GM18867 (cell line): ENCODE data around the gene GRIK3.
"Not testable (repeated sequence)": the region's sequence is repeated elsewhere in the genome, so short reads cannot be mapped to it uniquely, and the experiment has no call there.

ENCODE experiments used
- ATAC-seq: cut with Tn5 transposase; IDR thresholded peaks from one replicate; pipeline ENCODE4 v1.9.1; 2021; ENCODE audit warnings: mild to moderate bottlenecking, moderate library complexity; ENCODE audit not compliant: unreplicated experiment

Gene GRIK3

GRCh38 chr1:36771240-36771639, 263.1 kb downstream of the GRIK3 start:
- no peak for ATAC-seq

DNA sequence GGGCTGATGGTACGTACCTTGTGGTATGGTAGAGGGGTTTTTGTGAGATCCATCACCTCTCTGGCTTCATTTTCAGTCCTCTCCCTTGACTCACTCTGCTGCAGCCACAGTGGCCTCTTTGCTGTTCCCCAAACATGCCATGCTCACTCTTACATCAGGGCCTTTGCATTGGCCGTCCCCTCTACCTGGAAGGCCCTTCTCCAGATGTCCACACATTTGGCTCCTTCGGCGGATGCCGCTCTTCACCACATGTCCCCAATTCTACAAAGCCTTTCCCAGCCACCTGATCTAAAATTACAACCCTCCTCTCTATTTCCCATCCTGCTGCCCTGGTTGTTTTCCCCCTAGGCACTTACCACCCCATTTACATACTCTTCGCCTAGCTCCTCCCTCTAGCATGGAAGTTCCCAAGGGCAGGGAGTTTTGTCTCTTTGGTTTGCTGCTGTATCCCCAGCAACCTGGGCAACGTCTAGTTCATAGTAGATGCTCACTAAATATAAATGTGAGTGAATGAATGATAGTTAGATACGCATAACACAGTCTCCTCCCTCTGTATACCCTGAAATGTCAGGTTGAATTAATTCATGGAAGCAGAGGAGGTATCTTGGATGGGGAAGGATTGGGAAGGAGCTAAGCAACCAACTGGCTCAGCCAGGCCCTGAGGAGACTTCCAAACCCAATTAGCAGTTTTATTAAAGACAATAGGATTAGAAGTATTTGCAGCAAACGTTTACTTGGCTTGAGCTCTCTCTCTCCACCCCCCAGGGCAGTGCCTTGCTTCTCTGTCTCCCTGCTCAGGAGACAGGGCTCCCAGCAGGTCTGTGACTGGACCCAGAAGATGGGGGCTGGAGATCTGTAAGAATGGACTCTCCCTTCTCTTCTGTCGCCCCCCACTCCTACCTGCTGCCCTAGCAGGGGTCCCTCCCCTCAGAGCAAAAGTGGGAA, 264.2 kb downstream of the GRIK3 start:
- no peak for ATAC-seq

DNA sequence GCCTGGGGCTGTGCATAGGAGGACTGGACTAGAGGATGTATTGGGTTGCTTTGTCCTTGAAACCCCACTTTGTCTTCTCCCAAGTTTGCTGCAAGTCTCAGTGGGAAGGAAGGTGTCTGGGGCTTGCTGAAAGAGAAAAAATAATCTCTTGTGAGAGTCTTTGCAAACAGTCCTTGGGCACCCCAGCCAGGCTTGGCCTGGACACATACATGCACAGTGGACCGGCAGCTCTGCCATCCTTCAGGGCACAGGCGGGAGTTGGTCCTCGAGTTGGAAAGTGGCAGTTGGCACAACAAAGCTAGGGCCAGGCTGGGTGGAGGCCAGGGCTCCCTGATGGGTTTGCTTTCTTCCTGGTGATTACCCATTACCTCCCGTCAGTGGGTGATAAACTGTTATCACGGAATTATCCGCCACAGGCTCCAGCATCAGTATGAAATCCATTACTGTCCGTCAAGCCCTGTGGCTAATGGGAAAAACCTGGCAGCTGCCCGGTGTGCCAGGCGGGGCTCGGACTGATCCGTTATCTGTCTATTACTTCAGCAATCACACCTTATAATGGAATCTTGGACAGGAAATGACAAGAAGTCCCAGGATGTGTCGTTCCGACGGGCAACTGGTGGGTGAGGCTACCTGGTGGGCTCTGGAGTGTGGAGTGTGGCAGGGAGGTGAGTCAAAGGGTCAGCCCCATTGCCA, 265.7 kb downstream of the GRIK3 start:
- ATAC-seq: no peak

GRCh38 chr1:36767429-36767828, 266.9 kb downstream of the GRIK3 start:
- not testable (repeated sequence) for ATAC-seq

GRCh38 chr1:36766481-36766880, 267.8 kb downstream of the GRIK3 start:
- ATAC-seq: no peak

DNA sequence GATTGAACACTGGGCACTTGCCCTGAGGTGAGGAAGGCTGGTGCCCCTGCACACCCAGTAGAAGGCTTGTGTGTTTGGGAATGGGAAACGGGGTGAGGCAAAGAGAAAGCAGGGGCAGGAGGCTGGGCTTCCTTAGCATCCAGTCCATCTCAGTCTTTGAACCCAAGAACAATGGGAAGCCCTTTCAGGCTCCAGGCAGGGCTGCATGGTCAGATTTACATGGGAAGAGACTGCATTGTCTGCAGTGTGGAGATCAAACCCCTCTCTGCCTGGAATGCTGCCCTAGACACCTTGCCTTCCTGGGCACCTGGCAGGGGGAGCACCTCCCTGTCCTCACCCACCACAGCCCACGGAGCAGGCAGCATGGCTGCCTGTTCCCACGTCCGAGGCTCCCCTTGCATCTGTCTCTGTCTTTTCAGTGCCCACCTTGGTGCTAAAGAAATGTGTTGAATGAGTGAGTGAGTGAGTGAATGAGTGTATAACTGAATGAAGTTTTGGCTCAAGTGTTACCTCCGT, 268.5 kb downstream of the GRIK3 start:
- no peak for ATAC-seq

DNA sequence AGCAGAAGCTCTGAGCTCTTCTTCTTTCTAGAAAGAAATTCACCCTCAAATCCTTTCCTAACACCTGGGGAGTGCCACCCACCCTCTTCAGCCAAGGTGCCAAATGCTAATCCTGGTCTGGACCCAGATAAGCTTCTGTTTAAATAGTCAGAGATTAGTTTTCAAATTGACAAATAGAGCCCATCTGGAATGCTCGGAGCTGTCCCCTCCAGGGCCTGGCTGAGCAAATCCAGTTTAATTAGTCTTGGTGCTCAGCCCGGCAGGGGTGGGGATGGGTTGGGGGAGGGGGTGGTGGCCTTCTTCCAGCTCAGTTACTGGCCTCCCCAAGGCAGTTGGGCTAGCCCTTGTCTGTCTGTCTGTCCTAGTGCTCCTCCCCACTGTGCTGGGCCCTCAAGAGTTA, 269.5 kb downstream of the GRIK3 start:
- ATAC-seq: no peak

GRCh38 chr1:36763771-36764170, 270.5 kb downstream of the GRIK3 start:
- ATAC-seq: no peak

DNA sequence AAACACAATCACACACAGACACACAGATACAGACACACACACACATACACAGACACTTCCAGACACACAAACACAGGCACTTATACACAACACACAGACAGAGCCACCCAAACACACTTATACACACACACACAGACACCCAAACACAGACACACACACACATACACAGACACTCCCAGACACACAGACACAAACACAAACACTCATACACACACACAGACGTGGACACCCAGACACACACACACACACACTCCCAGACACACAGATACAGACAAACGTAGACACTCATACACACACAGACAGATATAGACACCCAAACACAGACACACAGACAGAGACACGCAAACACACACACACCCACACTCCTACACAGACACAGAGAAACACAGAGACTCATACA, 272.1 kb downstream of the GRIK3 start:
- ATAC-seq: no peak

GRCh38 chr1:36761113-36761512, 273.2 kb downstream of the GRIK3 start:
- ATAC-seq: no peak

DNA sequence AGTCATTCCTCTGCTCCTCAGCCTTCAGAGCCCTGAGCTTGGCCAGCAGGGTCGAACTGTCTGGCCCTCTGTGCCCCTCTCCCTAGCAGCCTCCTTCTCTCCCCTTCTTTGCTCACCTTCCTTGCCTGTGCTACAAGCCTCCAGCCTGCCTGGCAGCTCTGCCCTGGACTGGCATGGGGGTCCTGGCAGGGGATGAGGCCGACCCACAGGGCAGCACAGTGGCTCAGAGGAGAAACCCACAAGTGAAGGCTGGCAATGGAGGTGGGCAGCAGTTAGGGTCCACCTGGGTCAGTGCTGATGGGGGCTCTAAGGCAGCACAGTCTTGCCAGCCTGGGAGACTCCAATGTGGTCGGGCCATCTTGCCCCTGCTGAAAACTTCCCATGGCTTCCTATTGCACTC, 274.2 kb downstream of the GRIK3 start:
- no peak for ATAC-seq

DNA sequence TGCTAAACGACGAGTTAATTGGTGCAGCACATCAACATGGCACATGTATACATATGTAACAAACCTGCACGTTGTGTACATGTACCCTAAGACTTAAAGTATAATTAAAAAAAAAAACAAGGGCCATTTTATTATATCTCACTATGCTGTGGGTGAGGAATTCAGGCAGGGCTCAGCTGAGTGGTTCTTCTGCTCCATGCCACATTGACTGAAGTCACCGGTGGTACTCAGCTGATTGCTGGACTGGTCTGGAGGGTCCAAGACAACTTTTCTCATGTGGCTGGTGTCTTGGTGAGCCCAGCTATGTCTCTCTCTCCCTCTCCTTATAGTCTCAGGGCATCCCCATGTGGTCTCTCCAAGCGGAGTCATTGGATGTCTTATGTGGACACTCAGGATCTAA, 275.0 kb downstream of the GRIK3 start:
- ATAC-seq: no peak

DNA sequence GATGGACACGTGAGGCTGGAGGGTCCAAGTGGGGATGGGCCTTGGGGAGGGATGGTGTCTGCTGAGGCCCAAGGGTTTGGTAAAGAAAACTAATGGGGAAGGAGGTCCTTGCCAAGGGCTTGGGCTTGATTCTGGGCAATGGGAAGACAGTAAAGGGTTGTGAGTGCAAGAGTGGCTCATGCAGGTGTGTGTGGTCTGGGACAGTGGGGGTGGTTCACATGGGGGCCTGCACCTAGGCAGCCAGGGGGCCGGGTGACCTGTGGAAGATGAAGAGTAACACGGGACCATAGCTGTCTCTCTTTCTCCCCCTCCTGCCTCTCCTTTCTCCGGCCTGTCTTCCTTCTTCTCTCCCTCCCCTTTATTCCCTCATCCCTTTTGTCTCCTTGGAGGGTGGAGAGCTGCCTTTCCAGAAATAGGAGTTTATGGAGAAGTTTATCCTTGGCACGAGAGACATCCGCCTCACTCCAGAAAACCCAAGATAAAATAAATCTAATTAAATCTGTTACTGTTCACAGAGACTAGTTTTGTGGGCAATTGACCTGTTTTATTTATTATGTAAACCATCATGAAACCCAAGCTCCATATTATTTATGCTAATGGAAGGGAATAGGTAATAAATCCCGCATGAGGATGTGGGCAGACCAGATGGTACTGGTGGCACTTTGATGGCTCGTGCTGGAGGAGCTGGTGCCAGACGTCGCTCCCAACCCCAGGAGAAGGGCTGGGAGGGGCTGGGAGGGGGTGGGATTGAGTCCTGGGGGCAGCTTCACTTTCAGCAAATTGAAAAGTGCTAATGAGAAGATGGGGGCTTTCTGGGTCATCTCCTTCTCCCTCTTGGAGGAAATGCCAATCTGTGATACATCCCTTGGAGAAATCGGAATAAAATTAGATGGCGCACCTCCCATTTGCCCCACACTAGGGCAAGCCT, 278.7 kb downstream of the GRIK3 start:
- no peak for ATAC-seq

DNA sequence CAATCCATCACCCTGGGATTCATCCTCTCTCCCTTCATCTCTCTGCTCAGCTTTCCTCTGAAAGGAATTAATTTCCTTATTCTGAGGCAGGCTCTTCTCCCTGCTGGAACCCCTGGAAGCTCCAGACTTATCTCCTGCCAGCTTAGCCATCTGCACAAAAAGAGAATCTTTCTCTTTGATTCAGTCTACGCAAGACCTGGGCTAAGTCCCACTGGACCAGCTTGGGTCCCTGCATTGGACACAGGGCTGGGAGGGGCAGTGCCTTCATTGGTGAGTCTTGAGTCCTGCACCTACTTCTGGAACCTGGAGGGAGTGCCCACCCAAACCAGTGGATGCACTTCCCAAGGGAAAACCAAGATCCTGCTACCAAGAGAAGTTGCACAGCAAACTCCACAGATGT, 279.9 kb downstream of the GRIK3 start:
- no peak for ATAC-seq

- no peak for ATAC-seq
These were observed 280.9 kb downstream of the GRIK3 start for GRCh38 chr1:36753451-36753850.

DNA sequence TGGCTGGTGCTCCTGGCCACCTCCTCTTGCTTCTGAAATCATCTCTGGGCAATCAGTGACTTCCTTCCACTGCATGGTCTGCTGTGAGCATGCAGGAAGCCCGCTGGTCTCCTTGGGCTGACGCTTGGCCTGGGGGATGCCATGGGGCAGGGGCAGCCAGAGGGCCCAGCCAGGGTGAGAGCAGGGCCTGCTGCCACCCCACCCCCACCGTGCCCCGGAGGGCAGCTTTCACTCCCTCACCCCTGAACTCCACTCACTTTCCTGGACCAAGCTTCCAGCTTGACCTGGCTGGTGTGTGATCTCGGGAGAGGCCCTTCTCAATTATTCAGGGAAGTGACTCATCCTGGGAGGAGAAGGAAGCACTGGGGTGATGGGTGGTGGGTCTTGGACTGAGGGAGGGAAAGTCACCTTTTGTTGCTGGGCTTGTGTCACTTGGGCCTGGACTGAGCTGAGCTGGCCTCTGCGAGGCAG, 281.4 kb downstream of the GRIK3 start:
- no peak for ATAC-seq

DNA sequence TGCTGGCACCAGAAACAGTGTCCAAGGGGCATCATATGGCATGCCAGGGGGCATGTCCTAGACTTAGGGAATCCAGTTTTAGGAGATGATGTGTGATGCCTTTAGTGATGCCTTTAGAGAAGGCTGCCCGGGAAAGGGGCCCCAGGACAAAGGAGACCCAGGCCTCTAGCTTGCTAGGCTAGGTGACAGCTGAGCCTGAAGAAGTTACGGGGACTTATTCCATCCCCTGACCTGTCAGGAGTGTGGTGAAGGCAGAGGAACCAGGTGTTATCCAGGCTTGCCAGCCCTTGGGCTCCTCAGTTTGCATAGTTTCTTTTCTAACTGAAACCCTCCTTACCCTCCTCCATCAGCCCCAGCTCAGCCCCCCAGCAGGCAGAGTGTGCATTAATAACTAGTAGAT, 281.9 kb downstream of the GRIK3 start:
- no peak for ATAC-seq

DNA sequence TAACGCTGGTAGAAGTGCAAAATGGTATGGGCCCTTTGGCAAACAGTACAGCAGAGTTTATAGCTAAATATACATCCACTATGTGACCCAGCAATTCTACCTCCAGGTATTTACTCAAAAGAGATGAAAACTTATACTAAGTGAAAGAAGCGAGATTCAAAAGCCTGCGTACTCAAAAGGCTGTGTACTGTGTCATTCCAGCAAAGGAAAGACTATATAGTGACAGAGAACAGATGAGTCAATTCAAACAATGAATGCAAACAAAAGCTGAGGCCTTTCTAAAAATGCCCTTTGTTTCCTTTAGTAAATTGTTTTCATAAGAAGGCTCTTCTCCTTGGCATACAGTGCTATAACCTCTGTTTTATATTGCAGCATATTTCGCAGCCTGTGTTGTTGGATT, 282.8 kb downstream of the GRIK3 start:
- ATAC-seq: no peak

GRCh38 chr1:36748466-36748865, 285.8 kb downstream of the GRIK3 start:
- no peak for ATAC-seq
